ENCODE measurements around the gene ZNF837.

DNA sequence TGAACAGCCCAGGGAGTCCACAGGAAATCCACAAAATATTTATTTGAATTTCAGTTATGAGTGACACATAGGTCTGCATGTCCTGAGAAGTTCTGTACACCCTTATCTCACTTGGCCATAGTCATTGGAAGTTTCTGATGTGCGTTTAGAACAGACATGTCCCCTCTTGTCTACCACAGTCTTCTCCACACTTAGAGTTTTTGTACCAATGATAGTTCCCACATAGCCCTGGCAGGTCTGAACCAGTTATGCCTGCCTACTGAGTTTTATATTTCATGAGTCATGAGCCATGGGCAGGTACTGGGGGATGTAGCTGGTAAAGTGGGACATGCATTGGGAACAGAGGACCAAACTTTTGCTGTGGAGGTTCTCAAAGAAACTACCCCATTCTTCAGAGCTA, 47.8 kb upstream of the ZNF837 start:
- TF ChIP-seq, protein P1, sequence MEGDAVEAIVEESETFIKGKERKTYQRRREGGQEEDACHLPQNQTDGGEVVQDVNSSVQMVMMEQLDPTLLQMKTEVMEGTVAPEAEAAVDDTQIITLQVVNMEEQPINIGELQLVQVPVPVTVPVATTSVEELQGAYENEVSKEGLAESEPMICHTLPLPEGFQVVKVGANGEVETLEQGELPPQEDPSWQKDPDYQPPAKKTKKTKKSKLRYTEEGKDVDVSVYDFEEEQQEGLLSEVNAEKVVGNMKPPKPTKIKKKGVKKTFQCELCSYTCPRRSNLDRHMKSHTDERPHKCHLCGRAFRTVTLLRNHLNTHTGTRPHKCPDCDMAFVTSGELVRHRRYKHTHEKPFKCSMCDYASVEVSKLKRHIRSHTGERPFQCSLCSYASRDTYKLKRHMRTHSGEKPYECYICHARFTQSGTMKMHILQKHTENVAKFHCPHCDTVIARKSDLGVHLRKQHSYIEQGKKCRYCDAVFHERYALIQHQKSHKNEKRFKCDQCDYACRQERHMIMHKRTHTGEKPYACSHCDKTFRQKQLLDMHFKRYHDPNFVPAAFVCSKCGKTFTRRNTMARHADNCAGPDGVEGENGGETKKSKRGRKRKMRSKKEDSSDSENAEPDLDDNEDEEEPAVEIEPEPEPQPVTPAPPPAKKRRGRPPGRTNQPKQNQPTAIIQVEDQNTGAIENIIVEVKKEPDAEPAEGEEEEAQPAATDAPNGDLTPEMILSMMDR (IDR thresholded peaks at IDR 0.05; ENCODE audit: low read depth, low read length), result no peak
- TF ChIP-seq EZH2phosphoT487 (IDR thresholded peaks at IDR 0.05; ENCODE audit: low read depth), result no peak
